Adrenal gland (tissue), 12 donors: ENCODE data around the gene SH3D19. TPM values are rescaled to one million over a fixed set of nuclear protein-coding genes. Genes with fewer than 3 reads are reported as not detected.
A peak's percentile ranks its signal among the peaks of the same experiment; 100 is the strongest.

Source experiments
- DNase-seq, 7 donors: peaks; one replicate each; pipeline ENCODE4 v3.0.0-alpha.2; 2019 to 2020
- H3K27ac ChIP-seq, 5 donors: fragments of 200-600 bp; sonication (generic) in 4 of 5; 1 replicate in 3 of 5; 2 replicates in 2 of 5; pipeline versions ENCODE4 v1.5.1 to v1.8.0; 2016 to 2020; ENCODE audit warnings: mild to moderate bottlenecking in 1 of 5
- H3K27me3 ChIP-seq: fragments of 200-600 bp; 2 replicates; pipeline ENCODE4 v1.8.0; 2021
- H3K36me3 ChIP-seq, 2 donors: fragments of 200-600 bp; replicated peaks in 1 of 2; 1 replicate in 1 of 2; 2 replicates in 1 of 2; pipeline versions ENCODE4 v1.5.1 to v1.8.0; 2018 to 2022
- H3K4me1 ChIP-seq, 2 donors: fragments of 200-600 bp; replicated peaks in 1 of 2; 1 replicate in 1 of 2; 2 replicates in 1 of 2; pipeline versions ENCODE4 v1.5.1 to v1.8.0; 2018 to 2021
- H3K4me3 ChIP-seq, 4 donors: fragments of 200-600 bp; sonication (generic) in 3 of 4; one replicate each; pipeline ENCODE4 v1.5.1; 2016 to 2018
- H3K9me3 ChIP-seq, 3 donors: fragments of 200-600 bp; sonication (generic) in 1 of 3; replicated peaks in 1 of 3; 1 replicate in 2 of 3; 2 replicates in 1 of 3; pipeline versions ENCODE4 v1.5.1 to v1.8.0; 2016 to 2021
- POLR2A ChIP-seq, 2 donors: fragments of 450-650 bp; IDR thresholded peaks; one replicate each; pipeline ENCODE4 v1.6.1; 2017; ENCODE audit warnings: antibody characterized with exemption in 2 of 2, mild to moderate bottlenecking in 2 of 2, moderate library complexity in 1 of 2
- WGBS, 4 donors: extraction: QIAGEN DNeasy Blood & Tissue Kit in 2 of 4; methylation state at CpG; one replicate each; pipeline versions ENCODE4 v1.1.5 to v1.1.7; 2013 to 2017; 5-methylcytosine and 5-hydroxymethylcytosine counted together
- intact Hi-C, 2 donors: fragments of 100-400 bp; cut with DNase I; formaldehyde crosslinking; loops; one replicate each; pipeline versions ENCODE4 v1.14.1 to v1.15.0; 2022 to 2023
- polyA plus RNA-seq, 3 donors: library from polyadenylated mRNA; stranded (reverse); fragments of 200-250 nt in 2 of 3; fragments of 350-450 nt in 1 of 3; fragmentation: Illumina TruSeq in 1 of 3; extraction: RNeasy Lipid Tissue Mini Kit (QIAGEN cat#74804) in 1 of 3; gene quantifications; one replicate each; pipeline ENCODE4 v1.2.3, GENCODE V29; 2013 to 2014
- total RNA-seq, 9 donors: library from RNA; depleted of rRNA in 4 of 9; stranded (reverse); fragments of >200 nt in 4 of 9; fragments of 120-200 nt in 1 of 9; fragmentation: NEBNext Ultra II Directional in 1 of 9; extraction: Animal tissue kit (Norgen Biotek cat#: 25700) in 1 of 9; gene quantifications; one replicate each; pipeline versions ENCODE4 v1.1.0 to v1.2.4, GENCODE V29; 2013 to 2023
- TF ChIP-seq, protein P1 (sequence below), 6 experiments: fragments of 450-650 bp in 4 of 6; fragments of 200-600 bp in 2 of 6; sonication (generic) in 1 of 6; IDR thresholded peaks; 1 replicate in 5 of 6; 2 replicates in 1 of 6; pipeline versions ENCODE4 v1.5.1 to v1.8.0; 2016 to 2021; ENCODE audit warnings: antibody characterized with exemption in 6 of 6, mild to moderate bottlenecking in 2 of 6, moderate library complexity in 1 of 6
- donor health status: healthy with polysubstance abuse.
- donor health status: Bipolar disorder and iron deficiency.
- donor health status: DM: yes; HTN: yes; CAD: no.
- donor health status: DM: no; HTN: no; CAD: no.
- donor health status: DM: no; HTN: no; CAD: no.
- donor health status: DM: yes; HTN: yes; CAD: no.

Gene SH3D19
- total and polyA plus RNA-seq, 12 donors: 16.6 to 117 (median 40.3) TPM

- DNase-seq: peak in 2 of 7 donors; percentile 13 to 22
- Histone ChIP-seq H3K9me3 (no peaks in the 10 kb centered on the region), H3K27me3 (no peaks in the 10 kb centered on the region), H3K36me3 (no peaks in the 10 kb centered on the region), H3K4me3 (no peak overlapping the region), H3K27ac (no peak overlapping the region), H3K4me1 (peaks cover 3 to 21% of the 10 kb centered on the region in 2 donors)
- WGBS, 4 donors: 93 to 96% (median 93%) methylated on average over 6 of the region's 6 CpGs
- no peak for TF ChIP-seq POLR2A (IDR thresholded peaks at IDR 0.05)
- TF ChIP-seq, protein P1, sequence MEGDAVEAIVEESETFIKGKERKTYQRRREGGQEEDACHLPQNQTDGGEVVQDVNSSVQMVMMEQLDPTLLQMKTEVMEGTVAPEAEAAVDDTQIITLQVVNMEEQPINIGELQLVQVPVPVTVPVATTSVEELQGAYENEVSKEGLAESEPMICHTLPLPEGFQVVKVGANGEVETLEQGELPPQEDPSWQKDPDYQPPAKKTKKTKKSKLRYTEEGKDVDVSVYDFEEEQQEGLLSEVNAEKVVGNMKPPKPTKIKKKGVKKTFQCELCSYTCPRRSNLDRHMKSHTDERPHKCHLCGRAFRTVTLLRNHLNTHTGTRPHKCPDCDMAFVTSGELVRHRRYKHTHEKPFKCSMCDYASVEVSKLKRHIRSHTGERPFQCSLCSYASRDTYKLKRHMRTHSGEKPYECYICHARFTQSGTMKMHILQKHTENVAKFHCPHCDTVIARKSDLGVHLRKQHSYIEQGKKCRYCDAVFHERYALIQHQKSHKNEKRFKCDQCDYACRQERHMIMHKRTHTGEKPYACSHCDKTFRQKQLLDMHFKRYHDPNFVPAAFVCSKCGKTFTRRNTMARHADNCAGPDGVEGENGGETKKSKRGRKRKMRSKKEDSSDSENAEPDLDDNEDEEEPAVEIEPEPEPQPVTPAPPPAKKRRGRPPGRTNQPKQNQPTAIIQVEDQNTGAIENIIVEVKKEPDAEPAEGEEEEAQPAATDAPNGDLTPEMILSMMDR (IDR thresholded peaks at IDR 0.05): no peak
- intact Hi-C loops: no loop called here
Observed at GRCh38 chr4:151313306-151314009, 11.9 kb downstream of the SH3D19 start.

GRCh38 chr4:151310124-151310728 is 15.2 kb downstream of the SH3D19 start:
- TF ChIP-seq, protein P1 (IDR thresholded peaks at IDR 0.05): no peak
- TF ChIP-seq POLR2A (IDR thresholded peaks at IDR 0.05): no peak
- Histone ChIP-seq H3K4me1 (peaks cover 0 to 12% of the 10 kb centered on the region in 2 donors), H3K36me3 (no peaks in the 10 kb centered on the region), H3K9me3 (no peaks in the 10 kb centered on the region), H3K27ac (no peak overlapping the region), H3K4me3 (no peak overlapping the region), H3K27me3 (no peaks in the 10 kb centered on the region)
- intact Hi-C loops: no loop called here
- DNase-seq: no peak
- WGBS, 4 donors: 92 to 97% (median 95%) methylated on average over 5 of the region's 5 CpGs

DNA sequence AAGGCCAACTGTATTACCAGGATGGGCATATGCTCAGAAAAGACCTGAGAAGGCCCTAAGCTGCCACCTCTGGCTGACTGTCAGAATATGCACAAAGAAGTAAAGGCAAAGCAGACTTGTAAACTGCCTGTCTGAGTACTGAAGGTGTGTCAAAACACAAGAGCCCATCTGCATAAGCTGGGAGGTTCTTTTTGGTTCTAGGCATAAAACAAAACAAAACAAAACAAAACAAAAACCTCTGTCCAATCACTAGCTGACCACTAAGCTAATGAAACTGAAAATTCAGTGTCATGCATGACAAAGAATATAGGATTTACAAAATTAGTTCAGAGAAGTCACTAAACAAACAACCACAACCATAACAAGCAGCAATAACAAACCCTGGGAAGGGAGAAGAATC is 20.6 kb downstream of the SH3D19 start:
- no peaks in the 10 kb centered on the region for H3K36me3 ChIP-seq
- no peaks in the 10 kb centered on the region for H3K9me3 ChIP-seq
- intact Hi-C loops: no loop called here
- DNase-seq: no peak
- no peak overlapping the region for H3K4me3 ChIP-seq
- H3K27me3 ChIP-seq: no peaks in the 10 kb centered on the region
- no peak overlapping the region for H3K27ac ChIP-seq
- TF ChIP-seq POLR2A (IDR thresholded peaks at IDR 0.05): no peak
- TF ChIP-seq, protein P1 (IDR thresholded peaks at IDR 0.05): no peak
- H3K4me1 ChIP-seq: peaks cover 7 to 19% of the 10 kb centered on the region in 2 donors

- Histone ChIP-seq H3K27ac (no peak overlapping the region), H3K4me1 (peaks cover 7 to 19% of the 10 kb centered on the region in 2 donors), H3K4me3 (no peak overlapping the region), H3K9me3 (no peaks in the 10 kb centered on the region), H3K36me3 (no peaks in the 10 kb centered on the region), H3K27me3 (no peaks in the 10 kb centered on the region)
- DNase-seq: no peak
- no peak for TF ChIP-seq POLR2A (IDR thresholded peaks at IDR 0.05)
- TF ChIP-seq, protein P1 (IDR thresholded peaks at IDR 0.05): no peak
- intact Hi-C loops: no loop called here
Observed at GRCh38 chr4:151304226-151304625, 21.2 kb downstream of the SH3D19 start.
